Thyroid gland (tissue), 4 donors: Measurements from ENCODE around the gene TSC22D4.

Experiments used
- POLR2A ChIP-seq, 2 donors: fragments of 450-650 bp; IDR thresholded peaks; one replicate each; pipeline ENCODE4 v1.6.1; 2017; ENCODE audit warnings: antibody characterized with exemption in 2 of 2, mild to moderate bottlenecking in 2 of 2, moderate library complexity in 1 of 2
- TF ChIP-seq, protein P1 (sequence below), 6 experiments: fragments of 200-600 bp in 3 of 6; fragments of 450-650 bp in 3 of 6; sonication (generic) in 3 of 6; IDR thresholded peaks; one replicate each; pipeline ENCODE4 v1.5.1; 2016 to 2019; ENCODE audit warnings: antibody characterized with exemption in 6 of 6, mild to moderate bottlenecking in 2 of 6, inconsistent platforms in 1 of 6, moderate library complexity in 1 of 6

DNA sequence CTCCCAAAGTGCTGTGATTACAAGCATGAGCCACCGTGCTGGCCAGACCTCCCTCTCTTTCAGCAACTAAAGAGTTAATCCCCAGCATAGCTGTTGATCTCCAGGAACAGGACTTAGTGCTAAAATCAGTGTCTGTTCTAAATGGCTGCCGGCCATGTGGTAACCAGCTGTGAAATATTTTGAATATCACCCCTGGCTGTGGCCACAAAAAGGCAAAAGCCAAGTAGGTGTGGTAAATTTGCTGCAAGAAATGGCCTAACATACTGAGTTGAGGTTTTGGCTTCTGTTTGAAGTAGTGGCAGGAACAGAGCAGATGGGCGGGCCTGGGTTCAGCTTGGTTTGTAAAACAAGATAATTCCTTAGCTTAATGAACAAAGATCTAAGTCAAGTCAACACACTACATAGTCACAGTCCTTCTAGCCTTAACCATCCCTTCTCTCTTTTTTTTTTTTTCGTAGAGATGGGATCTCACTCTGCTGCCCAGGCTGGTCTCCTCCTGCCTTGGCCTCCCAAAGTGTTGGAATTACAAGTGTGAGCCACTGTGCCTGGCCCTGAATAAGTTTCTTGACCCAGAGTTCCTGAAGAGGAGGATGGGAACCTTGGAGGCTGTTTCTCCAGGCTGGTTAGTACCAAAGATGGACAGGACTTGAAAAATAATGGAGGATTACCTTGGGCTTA, 37.3 kb upstream of the TSC22D4 start:
- TF ChIP-seq, protein P1, sequence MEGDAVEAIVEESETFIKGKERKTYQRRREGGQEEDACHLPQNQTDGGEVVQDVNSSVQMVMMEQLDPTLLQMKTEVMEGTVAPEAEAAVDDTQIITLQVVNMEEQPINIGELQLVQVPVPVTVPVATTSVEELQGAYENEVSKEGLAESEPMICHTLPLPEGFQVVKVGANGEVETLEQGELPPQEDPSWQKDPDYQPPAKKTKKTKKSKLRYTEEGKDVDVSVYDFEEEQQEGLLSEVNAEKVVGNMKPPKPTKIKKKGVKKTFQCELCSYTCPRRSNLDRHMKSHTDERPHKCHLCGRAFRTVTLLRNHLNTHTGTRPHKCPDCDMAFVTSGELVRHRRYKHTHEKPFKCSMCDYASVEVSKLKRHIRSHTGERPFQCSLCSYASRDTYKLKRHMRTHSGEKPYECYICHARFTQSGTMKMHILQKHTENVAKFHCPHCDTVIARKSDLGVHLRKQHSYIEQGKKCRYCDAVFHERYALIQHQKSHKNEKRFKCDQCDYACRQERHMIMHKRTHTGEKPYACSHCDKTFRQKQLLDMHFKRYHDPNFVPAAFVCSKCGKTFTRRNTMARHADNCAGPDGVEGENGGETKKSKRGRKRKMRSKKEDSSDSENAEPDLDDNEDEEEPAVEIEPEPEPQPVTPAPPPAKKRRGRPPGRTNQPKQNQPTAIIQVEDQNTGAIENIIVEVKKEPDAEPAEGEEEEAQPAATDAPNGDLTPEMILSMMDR (IDR thresholded peaks at IDR 0.05), result no peak
- no peak for TF ChIP-seq POLR2A (IDR thresholded peaks at IDR 0.05)
